Keratinocyte (primary cell): ENCODE data around the gene FLYWCH2.

ENCODE experiments used
- EZH2 ChIP-seq: IDR thresholded peaks from one replicate; pipeline ENCODE4 v1.6.1; 2012; ENCODE audit warnings: inconsistent platforms, mild to moderate bottlenecking, low read length, moderate library complexity
- TF ChIP-seq, protein P1 (sequence below), 3 experiments: IDR thresholded peaks in 1 of 3; conservative IDR thresholded peaks in 1 of 3; optimal IDR thresholded peaks in 1 of 3; 2 replicates in 2 of 3; 3 replicates in 1 of 3; pipeline versions ENCODE3 to v1.5.1; 2011; ENCODE audit warnings: low read length in 3 of 3, mild to moderate bottlenecking in 3 of 3, moderate library complexity in 2 of 3, control low read depth in 1 of 3, inconsistent platforms in 1 of 3; ENCODE audit not compliant: insufficient read depth in 2 of 3; ENCODE audit errors: extremely low read depth in 1 of 3

DNA sequence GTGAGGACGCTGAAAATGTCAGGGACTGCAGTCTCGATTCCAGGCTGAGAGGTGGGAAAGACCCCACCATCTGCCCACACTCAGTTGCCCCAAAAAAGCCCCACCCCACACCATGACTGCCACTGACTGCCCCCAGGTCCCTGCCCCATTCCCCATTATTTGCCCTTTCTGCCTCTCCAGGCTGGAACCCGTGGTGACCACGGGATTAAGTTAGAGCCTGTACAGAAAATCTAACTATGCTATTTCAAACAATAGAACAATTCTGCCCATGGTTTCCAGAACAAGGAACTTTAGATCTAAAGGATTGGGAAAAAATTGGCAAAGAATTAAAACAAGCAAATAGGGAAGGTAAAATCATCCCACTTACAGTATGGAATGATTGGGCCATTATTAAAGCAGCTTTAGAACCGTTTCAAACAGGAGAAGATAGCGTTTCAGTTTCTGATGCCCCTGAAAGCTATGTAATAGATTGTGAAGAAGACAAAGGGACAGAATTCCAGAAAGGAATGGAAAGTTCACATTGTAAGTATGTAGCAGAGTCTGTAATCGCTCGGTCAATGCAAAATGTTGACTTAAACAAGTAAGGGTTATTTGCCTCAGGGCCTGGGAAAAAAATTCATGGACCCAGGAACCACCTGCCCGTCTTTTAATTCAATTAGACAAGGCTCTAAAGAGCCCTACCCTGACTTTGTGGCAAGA is 43.1 kb downstream of the FLYWCH2 start:
- TF ChIP-seq, protein P1, sequence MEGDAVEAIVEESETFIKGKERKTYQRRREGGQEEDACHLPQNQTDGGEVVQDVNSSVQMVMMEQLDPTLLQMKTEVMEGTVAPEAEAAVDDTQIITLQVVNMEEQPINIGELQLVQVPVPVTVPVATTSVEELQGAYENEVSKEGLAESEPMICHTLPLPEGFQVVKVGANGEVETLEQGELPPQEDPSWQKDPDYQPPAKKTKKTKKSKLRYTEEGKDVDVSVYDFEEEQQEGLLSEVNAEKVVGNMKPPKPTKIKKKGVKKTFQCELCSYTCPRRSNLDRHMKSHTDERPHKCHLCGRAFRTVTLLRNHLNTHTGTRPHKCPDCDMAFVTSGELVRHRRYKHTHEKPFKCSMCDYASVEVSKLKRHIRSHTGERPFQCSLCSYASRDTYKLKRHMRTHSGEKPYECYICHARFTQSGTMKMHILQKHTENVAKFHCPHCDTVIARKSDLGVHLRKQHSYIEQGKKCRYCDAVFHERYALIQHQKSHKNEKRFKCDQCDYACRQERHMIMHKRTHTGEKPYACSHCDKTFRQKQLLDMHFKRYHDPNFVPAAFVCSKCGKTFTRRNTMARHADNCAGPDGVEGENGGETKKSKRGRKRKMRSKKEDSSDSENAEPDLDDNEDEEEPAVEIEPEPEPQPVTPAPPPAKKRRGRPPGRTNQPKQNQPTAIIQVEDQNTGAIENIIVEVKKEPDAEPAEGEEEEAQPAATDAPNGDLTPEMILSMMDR (optimal IDR thresholded peaks at IDR 0.05 in 1 of 3, IDR thresholded peaks at IDR 0.05 in 1 of 3, conservative IDR thresholded peaks at IDR 0.05 in 1 of 3; ENCODE audit: extremely low read depth in 1 of 3, insufficient read depth in 2 of 3, low read length in 3 of 3), result no peak
- no peak for TF ChIP-seq EZH2
